Measurements from ENCODE around the gene MBNL2.

GRCh38 chr13:97269603-97270002 lies 47.5 kb downstream of the MBNL2 start:
- TF ChIP-seq CTCF (IDR thresholded peaks at IDR 0.05; ENCODE audit: poor library complexity) (no peak), EZH2phosphoT487 (IDR thresholded peaks at IDR 0.05; ENCODE audit: low read depth, severe bottlenecking, unreplicated experiment) (no peak)
